GM23338 (cell line): ENCODE measurements around the gene U2SURP. TPM values are rescaled to one million over a fixed set of nuclear protein-coding genes. Genes with fewer than 3 reads are reported as not detected.
A peak's percentile ranks its signal among the peaks of the same experiment; 100 is the strongest.

Experiments used
- ATAC-seq: fragments of 200-7000 bp; cut with Tn5 transposase; 3 replicates; pipeline ENCODE4 v1.9.1; 2020
- DNase-seq: peaks from one replicate; pipeline ENCODE4 v3.0.0-alpha.2; 2015; ENCODE audit warnings: low spot score
- H2AFZ ChIP-seq: fragments of 200-600 bp; sonication (generic); 2 replicates; pipeline ENCODE4 v1.8.0; 2016; ENCODE audit warnings: antibody characterized with exemption, mild to moderate bottlenecking, moderate library complexity
- H3F3A ChIP-seq: fragments of 200-600 bp; sonication (generic); replicated peaks from 2 replicates; pipeline ENCODE4 v1.8.0; 2017; ENCODE audit warnings: antibody characterized with exemption, mixed run types, low read depth
- H3K27ac ChIP-seq: fragments of 200-600 bp; sonication (generic); 2 replicates; pipeline ENCODE4 v1.6.1; 2016; ENCODE audit warnings: low read depth
- H3K27me3 ChIP-seq: fragments of 200-600 bp; sonication (generic); 2 replicates; pipeline ENCODE4 v1.8.0; 2016; ENCODE audit warnings: mild to moderate bottlenecking, mixed run types, moderate library complexity; ENCODE audit not compliant: insufficient read depth
- H3K36me3 ChIP-seq: fragments of 200-600 bp; sonication (generic); 2 replicates; pipeline ENCODE4 v1.8.0; 2016; ENCODE audit warnings: mild to moderate bottlenecking; ENCODE audit not compliant: insufficient read depth
- H3K4me1 ChIP-seq: fragments of 200-600 bp; sonication (generic); 2 replicates; pipeline ENCODE4 v1.8.0; 2016; ENCODE audit warnings: mild to moderate bottlenecking, moderate library complexity; ENCODE audit not compliant: insufficient read depth
- H3K4me2 ChIP-seq: fragments of 200-600 bp; sonication (generic); 2 replicates; pipeline ENCODE4 v1.7.1; 2017; ENCODE audit warnings: mixed run types
- H3K4me3 ChIP-seq: fragments of 200-600 bp; sonication (generic); 2 replicates; pipeline ENCODE4 v1.6.1; 2016; ENCODE audit warnings: mixed run types
- H3K79me2 ChIP-seq: fragments of 200-600 bp; sonication (generic); replicated peaks from 2 replicates; pipeline ENCODE4 v1.8.0; 2017; ENCODE audit warnings: mild to moderate bottlenecking; ENCODE audit not compliant: insufficient read depth
- H3K9me2 ChIP-seq: fragments of 200-600 bp; sonication (generic); 2 replicates; pipeline ENCODE4 v1.8.0; 2017; ENCODE audit not compliant: insufficient read depth
- H4K20me1 ChIP-seq: fragments of 200-600 bp; sonication (generic); replicated peaks from 2 replicates; pipeline ENCODE4 v1.8.0; 2017; ENCODE audit warnings: mild to moderate bottlenecking; ENCODE audit not compliant: insufficient read depth
- H3K27ac Mint-ChIP-seq: 2 replicates; pipeline ENCODE4 v1.8.0; 2020; ENCODE audit warnings: inconsistent platforms, mild to moderate bottlenecking, moderate library complexity, mixed read lengths
- H3K27me3 Mint-ChIP-seq: 3 replicates; pipeline ENCODE4 v1.8.0; 2022; ENCODE audit warnings: low read depth, mild to moderate bottlenecking, moderate library complexity, mixed read lengths, inconsistent platforms; ENCODE audit not compliant: insufficient read depth, poor library complexity
- H3K36me3 Mint-ChIP-seq: 3 replicates; pipeline ENCODE4 v1.8.0; 2021; ENCODE audit warnings: low read depth, mild to moderate bottlenecking, inconsistent platforms, moderate library complexity, mixed read lengths
- H3K4me1 Mint-ChIP-seq: 3 replicates; pipeline ENCODE4 v1.8.0; 2020; ENCODE audit warnings: mild to moderate bottlenecking, inconsistent platforms, mixed read lengths
- H3K4me3 Mint-ChIP-seq: 3 replicates; pipeline ENCODE4 v1.8.0; 2021; ENCODE audit warnings: moderate library complexity, mild to moderate bottlenecking, inconsistent platforms, mixed read lengths
- H3K9me3 Mint-ChIP-seq: 3 replicates; pipeline ENCODE4 v1.8.0; 2020; ENCODE audit warnings: moderate library complexity, mild to moderate bottlenecking, inconsistent platforms, mixed read lengths
- CREB1 ChIP-seq: fragments of 250-450 bp; sonication (Bioruptor Pico); IDR thresholded peaks from 2 replicates; pipeline ENCODE4 v1.5.0; 2020; ENCODE audit warnings: low read depth, mild to moderate bottlenecking, moderate library complexity
- EZH2 ChIP-seq: fragments of 200-600 bp; sonication (generic); IDR thresholded peaks from one replicate; pipeline ENCODE4 v1.8.0; 2017; ENCODE audit warnings: antibody characterized with exemption, mild to moderate bottlenecking, low read depth; ENCODE audit not compliant: unreplicated experiment
- NANOG ChIP-seq: IDR thresholded peaks from 2 replicates; pipeline ENCODE4 v1.6.1; 2016; ENCODE audit warnings: antibody characterized with exemption, borderline replicate concordance
- POLR2AphosphoS5 ChIP-seq: IDR thresholded peaks from 2 replicates; pipeline ENCODE4 v1.6.1; 2016; ENCODE audit warnings: antibody characterized with exemption, low read depth
- STAT1 ChIP-seq: IDR thresholded peaks from one replicate; pipeline ENCODE4 v1.6.1; 2016; ENCODE audit warnings: antibody characterized with exemption; ENCODE audit not compliant: unreplicated experiment
- ZNF114 ChIP-seq: fragments of 250-450 bp; sonication (Bioruptor Pico); IDR thresholded peaks from 2 replicates; pipeline ENCODE4 v1.5.0; 2020; ENCODE audit warnings: mild to moderate bottlenecking, moderate library complexity
- polyA plus RNA-seq: library from polyadenylated mRNA; unstranded; fragments of >200 nt; fragmentation: Nextera tagmentation; extraction: Ambion mirVana; gene quantifications from 2 replicates; pipeline ENCODE4 v1.2.1, GENCODE V29; 2016
- total RNA-seq: library from RNA; depleted of rRNA; stranded (reverse); fragments of >200 nt; shearing (Covaris generic); gene quantifications from 2 replicates; pipeline ENCODE4 v1.2.3, GENCODE V29; 2014
- TF ChIP-seq, protein P1 (sequence below): IDR thresholded peaks from 2 replicates; pipeline ENCODE4 v1.6.1; 2016; ENCODE audit warnings: antibody characterized with exemption
- TF ChIP-seq, protein P2 (sequence below), 2 experiments: fragments of 200-600 bp in 1 of 2; sonication (generic) in 1 of 2; conservative IDR thresholded peaks; 2 replicates each; pipeline versions ENCODE4 v1.5.1 to v1.6.1; 2016 to 2017; ENCODE audit warnings: antibody characterized with exemption in 2 of 2, low read depth in 2 of 2, mild to moderate bottlenecking in 2 of 2, moderate library complexity in 1 of 2
- TF ChIP-seq, protein P3 (sequence below): fragments of 250-450 bp; sonication (Bioruptor Pico); IDR thresholded peaks from 2 replicates; pipeline ENCODE4 v1.5.0; 2020; ENCODE audit warnings: mild to moderate bottlenecking, moderate library complexity

U2SURP gene
- total and polyA plus RNA-seq, 2 experiments from 2014 or later = 116 to 372 TPM

DNA sequence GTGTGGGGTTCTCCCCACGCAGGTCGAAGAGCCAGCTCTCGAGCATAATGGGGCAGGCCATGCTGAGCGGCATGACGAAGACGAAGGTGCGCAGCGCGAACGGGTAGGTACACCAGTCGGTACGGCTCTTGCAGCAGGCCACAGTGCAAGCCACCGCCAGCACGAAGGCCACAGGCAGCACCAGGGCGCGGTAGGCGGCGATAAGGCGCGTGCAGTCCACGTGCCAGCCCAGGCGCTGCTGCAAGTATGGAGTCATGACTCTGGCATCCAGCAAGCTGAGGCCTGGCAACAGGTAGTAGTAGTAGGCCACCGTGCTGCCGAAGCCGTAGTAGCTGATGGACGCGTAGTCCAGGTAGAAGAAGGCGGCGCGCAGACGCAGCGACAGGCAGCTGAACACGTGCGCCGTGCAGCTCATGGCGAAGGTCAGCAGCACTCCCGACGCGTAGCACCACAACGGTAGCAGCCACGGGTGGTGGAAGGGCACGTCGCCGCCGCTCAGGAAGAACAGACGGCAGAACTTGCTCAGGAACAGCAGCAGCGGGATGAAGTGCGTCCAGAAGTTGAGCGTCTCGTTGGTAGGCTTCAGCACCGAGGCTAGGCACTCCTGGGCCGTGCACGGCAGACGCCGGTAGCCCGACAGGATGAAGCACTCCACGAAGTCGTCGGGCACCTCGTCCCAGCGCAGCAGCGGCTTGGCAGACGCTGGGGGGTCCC, 38.7 kb upstream of the U2SURP start:
- ATAC-seq (peak; percentile 51), DNase-seq (peak; percentile 53)
- H3K9me3 Mint-ChIP-seq = peaks cover 4% of the 10 kb centered on the region; the same call in 2 of the 3 replicates
- H3K27me3 Mint-ChIP-seq = peaks cover 28% of the 10 kb centered on the region
- Histone ChIP-seq H2AFZ (peak overlapping the region; percentile 95), H4K20me1 (0 out of 2 replicates have a peak, but pooled peaks cover 3% of the 10 kb centered on the region), H3K36me3 (no peaks in the 10 kb centered on the region), H3K4me1 (peaks cover 3% of the 10 kb centered on the region; the same call in 1 of the 2 replicates), H3K27ac (no peak overlapping the region), H3K4me3 (peak overlapping the region; percentile 58), H3F3A (peaks cover 5% of the 10 kb centered on the region; the same call in 1 of the 2 replicates), H3K79me2 (no peaks in the 10 kb centered on the region), H3K9me2 (no peaks in the 10 kb centered on the region), H3K4me2 (peak overlapping the region; percentile 81), H3K27me3 (peaks cover 49% of the 10 kb centered on the region)
- peaks cover 19% of the 10 kb centered on the region for H3K4me1 Mint-ChIP-seq
- H3K27ac Mint-ChIP-seq = no peak overlapping the region
- H3K36me3 Mint-ChIP-seq = peaks cover 15% of the 10 kb centered on the region; the same call in 2 of the 3 replicates
- 0 out of 2 replicates have a peak, but pooled peaks have one; percentile 9 for TF ChIP-seq POLR2AphosphoS5
- no peak for TF ChIP-seq STAT1
- peak overlapping the region; percentile 89 for H3K4me3 Mint-ChIP-seq

DNA sequence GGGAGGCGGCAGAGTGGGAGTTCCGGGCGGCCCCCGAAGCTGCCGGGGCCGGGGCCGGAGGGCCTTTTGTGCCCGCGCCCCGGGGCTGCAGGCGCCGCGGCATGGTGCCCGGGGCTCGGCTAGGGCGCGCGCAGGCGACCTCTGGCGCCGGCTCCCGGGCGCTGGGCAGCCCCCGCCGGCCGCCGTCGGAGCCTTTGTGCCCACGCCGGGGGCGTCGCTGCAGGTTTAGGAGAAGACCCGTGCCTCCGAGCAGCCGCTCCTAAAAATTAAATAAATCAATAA, 38.2 kb upstream of the U2SURP start:
- Histone ChIP-seq H3K27ac (no peak overlapping the region), H3K36me3 (no peaks in the 10 kb centered on the region), H2AFZ (peak overlapping the region; percentile 95), H3F3A (peaks cover 5% of the 10 kb centered on the region; the same call in 1 of the 2 replicates), H3K9me2 (no peaks in the 10 kb centered on the region), H3K79me2 (no peaks in the 10 kb centered on the region), H3K27me3 (peaks cover 49% of the 10 kb centered on the region), H3K4me1 (peaks cover 3% of the 10 kb centered on the region; the same call in 1 of the 2 replicates), H4K20me1 (0 out of 2 replicates have a peak, but pooled peaks cover 3% of the 10 kb centered on the region), H3K4me3 (peak overlapping the region; percentile 58), H3K4me2 (peak overlapping the region; percentile 81)
- no peak overlapping the region for H3K27ac Mint-ChIP-seq
- H3K27me3 Mint-ChIP-seq = peaks cover 28% of the 10 kb centered on the region
- H3K9me3 Mint-ChIP-seq = peaks cover 4% of the 10 kb centered on the region; the same call in 2 of the 3 replicates
- DNase-seq (no peak), ATAC-seq (peak; percentile 63)
- H3K4me1 Mint-ChIP-seq = peaks cover 19% of the 10 kb centered on the region
- peak overlapping the region; percentile 89 for H3K4me3 Mint-ChIP-seq
- H3K36me3 Mint-ChIP-seq = peaks cover 15% of the 10 kb centered on the region; the same call in 2 of the 3 replicates
- TF ChIP-seq EZH2 (no peak), NANOG (no peak), ZNF114 (CRISPR knock-in tag) (no peak), POLR2AphosphoS5 (no peak), CREB1 (CRISPR knock-in tag) (no peak)
- TF ChIP-seq, protein P1, sequence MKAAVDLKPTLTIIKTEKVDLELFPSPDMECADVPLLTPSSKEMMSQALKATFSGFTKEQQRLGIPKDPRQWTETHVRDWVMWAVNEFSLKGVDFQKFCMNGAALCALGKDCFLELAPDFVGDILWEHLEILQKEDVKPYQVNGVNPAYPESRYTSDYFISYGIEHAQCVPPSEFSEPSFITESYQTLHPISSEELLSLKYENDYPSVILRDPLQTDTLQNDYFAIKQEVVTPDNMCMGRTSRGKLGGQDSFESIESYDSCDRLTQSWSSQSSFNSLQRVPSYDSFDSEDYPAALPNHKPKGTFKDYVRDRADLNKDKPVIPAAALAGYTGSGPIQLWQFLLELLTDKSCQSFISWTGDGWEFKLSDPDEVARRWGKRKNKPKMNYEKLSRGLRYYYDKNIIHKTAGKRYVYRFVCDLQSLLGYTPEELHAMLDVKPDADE = no peak
- TF ChIP-seq, protein P2, sequence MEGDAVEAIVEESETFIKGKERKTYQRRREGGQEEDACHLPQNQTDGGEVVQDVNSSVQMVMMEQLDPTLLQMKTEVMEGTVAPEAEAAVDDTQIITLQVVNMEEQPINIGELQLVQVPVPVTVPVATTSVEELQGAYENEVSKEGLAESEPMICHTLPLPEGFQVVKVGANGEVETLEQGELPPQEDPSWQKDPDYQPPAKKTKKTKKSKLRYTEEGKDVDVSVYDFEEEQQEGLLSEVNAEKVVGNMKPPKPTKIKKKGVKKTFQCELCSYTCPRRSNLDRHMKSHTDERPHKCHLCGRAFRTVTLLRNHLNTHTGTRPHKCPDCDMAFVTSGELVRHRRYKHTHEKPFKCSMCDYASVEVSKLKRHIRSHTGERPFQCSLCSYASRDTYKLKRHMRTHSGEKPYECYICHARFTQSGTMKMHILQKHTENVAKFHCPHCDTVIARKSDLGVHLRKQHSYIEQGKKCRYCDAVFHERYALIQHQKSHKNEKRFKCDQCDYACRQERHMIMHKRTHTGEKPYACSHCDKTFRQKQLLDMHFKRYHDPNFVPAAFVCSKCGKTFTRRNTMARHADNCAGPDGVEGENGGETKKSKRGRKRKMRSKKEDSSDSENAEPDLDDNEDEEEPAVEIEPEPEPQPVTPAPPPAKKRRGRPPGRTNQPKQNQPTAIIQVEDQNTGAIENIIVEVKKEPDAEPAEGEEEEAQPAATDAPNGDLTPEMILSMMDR (conservative IDR thresholded peaks at IDR 0.05; ENCODE audit: low read depth in 2 of 2) = no peak
- TF ChIP-seq, protein P3, sequence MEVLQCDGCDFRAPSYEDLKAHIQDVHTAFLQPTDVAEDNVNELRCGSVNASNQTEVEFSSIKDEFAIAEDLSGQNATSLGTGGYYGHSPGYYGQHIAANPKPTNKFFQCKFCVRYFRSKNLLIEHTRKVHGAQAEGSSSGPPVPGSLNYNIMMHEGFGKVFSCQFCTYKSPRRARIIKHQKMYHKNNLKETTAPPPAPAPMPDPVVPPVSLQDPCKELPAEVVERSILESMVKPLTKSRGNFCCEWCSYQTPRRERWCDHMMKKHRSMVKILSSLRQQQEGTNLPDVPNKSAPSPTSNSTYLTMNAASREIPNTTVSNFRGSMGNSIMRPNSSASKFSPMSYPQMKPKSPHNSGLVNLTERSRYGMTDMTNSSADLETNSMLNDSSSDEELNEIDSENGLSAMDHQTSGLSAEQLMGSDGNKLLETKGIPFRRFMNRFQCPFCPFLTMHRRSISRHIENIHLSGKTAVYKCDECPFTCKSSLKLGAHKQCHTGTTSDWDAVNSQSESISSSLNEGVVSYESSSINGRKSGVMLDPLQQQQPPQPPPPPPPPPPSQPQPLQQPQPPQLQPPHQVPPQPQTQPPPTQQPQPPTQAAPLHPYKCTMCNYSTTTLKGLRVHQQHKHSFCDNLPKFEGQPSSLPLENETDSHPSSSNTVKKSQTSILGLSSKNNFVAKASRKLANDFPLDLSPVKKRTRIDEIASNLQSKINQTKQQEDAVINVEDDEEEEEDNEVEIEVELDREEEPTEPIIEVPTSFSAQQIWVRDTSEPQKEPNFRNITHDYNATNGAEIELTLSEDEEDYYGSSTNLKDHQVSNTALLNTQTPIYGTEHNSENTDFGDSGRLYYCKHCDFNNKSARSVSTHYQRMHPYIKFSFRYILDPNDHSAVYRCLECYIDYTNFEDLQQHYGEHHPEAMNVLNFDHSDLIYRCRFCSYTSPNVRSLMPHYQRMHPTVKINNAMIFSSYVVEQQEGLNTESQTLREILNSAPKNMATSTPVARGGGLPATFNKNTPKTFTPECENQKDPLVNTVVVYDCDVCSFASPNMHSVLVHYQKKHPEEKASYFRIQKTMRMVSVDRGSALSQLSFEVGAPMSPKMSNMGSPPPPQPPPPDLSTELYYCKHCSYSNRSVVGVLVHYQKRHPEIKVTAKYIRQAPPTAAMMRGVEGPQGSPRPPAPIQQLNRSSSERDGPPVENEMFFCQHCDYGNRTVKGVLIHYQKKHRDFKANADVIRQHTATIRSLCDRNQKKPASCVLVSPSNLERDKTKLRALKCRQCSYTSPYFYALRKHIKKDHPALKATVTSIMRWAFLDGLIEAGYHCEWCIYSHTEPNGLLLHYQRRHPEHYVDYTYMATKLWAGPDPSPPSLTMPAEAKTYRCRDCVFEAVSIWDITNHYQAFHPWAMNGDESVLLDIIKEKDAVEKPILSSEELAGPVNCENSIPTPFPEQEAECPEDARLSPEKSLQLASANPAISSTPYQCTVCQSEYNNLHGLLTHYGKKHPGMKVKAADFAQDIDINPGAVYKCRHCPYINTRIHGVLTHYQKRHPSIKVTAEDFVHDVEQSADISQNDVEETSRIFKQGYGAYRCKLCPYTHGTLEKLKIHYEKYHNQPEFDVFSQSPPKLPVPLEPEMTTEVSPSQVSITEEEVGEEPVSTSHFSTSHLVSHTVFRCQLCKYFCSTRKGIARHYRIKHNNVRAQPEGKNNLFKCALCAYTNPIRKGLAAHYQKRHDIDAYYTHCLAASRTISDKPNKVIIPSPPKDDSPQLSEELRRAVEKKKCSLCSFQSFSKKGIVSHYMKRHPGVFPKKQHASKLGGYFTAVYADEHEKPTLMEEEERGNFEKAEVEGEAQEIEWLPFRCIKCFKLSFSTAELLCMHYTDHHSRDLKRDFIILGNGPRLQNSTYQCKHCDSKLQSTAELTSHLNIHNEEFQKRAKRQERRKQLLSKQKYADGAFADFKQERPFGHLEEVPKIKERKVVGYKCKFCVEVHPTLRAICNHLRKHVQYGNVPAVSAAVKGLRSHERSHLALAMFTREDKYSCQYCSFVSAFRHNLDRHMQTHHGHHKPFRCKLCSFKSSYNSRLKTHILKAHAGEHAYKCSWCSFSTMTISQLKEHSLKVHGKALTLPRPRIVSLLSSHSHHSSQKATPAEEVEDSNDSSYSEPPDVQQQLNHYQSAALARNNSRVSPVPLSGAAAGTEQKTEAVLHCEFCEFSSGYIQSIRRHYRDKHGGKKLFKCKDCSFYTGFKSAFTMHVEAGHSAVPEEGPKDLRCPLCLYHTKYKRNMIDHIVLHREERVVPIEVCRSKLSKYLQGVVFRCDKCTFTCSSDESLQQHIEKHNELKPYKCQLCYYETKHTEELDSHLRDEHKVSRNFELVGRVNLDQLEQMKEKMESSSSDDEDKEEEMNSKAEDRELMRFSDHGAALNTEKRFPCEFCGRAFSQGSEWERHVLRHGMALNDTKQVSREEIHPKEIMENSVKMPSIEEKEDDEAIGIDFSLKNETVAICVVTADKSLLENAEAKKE (CRISPR knock-in tag) = no peak
